ENCODE results near the gene OTUD4.

Gene OTUD4

DNA sequence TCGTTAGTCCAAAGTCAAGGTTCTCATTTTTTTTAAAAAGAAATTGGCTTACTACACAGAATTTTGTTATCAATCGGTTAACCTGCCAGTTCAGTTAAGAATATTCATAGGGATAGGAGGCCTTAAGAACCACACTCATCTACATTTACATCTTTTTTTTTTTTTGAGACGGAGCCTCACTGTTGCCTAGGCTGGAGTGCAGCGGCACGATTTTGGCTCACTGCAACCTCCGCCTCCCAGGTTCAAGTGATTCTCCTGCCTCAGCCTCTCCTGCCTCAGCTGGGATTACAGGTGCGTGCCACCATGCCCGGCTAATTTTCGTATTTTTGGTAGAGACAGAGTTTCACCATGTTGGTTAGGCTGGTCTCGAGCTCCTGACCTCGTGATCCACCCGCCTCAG, 48.5 kb downstream of the OTUD4 start:
- intact Hi-C loops (cut with DNase I; ENCODE audit: low total_unique reads) = no loop called here
- Histone ChIP-seq H3K36me3 (peaks cover 0 to 21% (median 3%) of the 10 kb centered on the region in 3 donors), H3K4me1 (peaks cover 0 to 11% (median 0%) of the 10 kb centered on the region in 4 donors), H3K9me3 (no peaks in the 10 kb centered on the region), H3K4me3 (no peak overlapping the region), H3K27ac (no peak overlapping the region), H3K27me3 (no peaks in the 10 kb centered on the region)
- TF ChIP-seq CTCF (IDR thresholded peaks at IDR 0.05) = no peak
- no peak for DNase-seq

DNA sequence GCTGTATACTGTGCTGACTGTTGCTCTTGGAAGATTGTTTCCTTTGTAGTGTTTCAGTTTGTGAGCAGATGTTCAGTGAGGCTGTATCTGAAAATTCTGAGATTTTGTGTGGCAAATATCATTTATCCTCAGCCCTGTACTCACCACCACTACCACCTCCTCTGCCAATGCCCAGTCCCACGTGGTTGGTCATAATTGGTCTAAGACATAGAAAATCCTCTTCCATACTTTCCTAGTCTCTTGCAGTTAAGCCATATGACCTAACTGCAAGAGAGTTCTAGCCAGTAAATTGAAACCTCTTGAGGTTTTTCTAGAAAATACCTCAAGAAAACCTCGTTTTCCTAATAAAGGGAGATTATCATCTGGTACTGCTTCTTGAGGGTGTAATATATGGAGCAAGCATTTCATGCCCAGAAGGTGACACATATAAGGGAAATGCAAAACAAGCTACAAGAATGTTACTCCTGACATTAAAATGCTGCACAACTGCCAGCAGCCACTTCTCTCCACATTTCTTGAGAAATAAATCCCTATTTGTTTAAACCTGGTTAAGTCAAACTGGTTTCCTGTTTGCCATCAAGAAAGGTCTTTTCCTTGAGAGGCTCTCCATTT, 49.5 kb downstream of the OTUD4 start:
- intact Hi-C loops (cut with DNase I; ENCODE audit: low total_unique reads) = no loop called here
- Histone ChIP-seq H3K27ac (peak overlapping the region in 1 of 2 donors; percentile 36), H3K4me3 (no peak overlapping the region), H3K36me3 (peaks cover 8 to 28% (median 13%) of the 10 kb centered on the region in 3 donors), H3K27me3 (no peaks in the 10 kb centered on the region), H3K4me1 (peaks cover 0 to 11% (median 0%) of the 10 kb centered on the region in 4 donors), H3K9me3 (no peaks in the 10 kb centered on the region)
- TF ChIP-seq CTCF (IDR thresholded peaks at IDR 0.05) = no peak
- DNase-seq = no peak

GRCh38 chr4:145130130-145130529, 50.3 kb downstream of the OTUD4 start:
- H3K4me1 ChIP-seq = peaks cover 0 to 11% (median 0%) of the 10 kb centered on the region in 4 donors
- no peak for TF ChIP-seq CTCF (IDR thresholded peaks at IDR 0.05)
- H3K4me3 ChIP-seq = no peak overlapping the region
- DNase-seq = no peak
- H3K9me3 ChIP-seq = no peaks in the 10 kb centered on the region
- H3K27me3 ChIP-seq = no peaks in the 10 kb centered on the region
- H3K36me3 ChIP-seq = peaks cover 16 to 36% (median 20%) of the 10 kb centered on the region in 3 donors
- no peak overlapping the region for H3K27ac ChIP-seq
- intact Hi-C loops (cut with DNase I; ENCODE audit: low total_unique reads) = no loop called here

GRCh38 chr4:145125396-145125795, 55.0 kb downstream of the OTUD4 start:
- no peak for TF ChIP-seq CTCF (IDR thresholded peaks at IDR 0.05)
- peaks cover 42 to 81% (median 63%) of the 10 kb centered on the region in 3 donors for H3K36me3 ChIP-seq
- H3K9me3 ChIP-seq = no peaks in the 10 kb centered on the region
- DNase-seq = no peak
- no peak overlapping the region for H3K27ac ChIP-seq
- no peaks in the 10 kb centered on the region for H3K27me3 ChIP-seq
- intact Hi-C loops (cut with DNase I; ENCODE audit: low total_unique reads) = no loop called here
- H3K4me3 ChIP-seq = no peak overlapping the region
- no peaks in the 10 kb centered on the region for H3K4me1 ChIP-seq

- Histone ChIP-seq H3K9me3 (no peaks in the 10 kb centered on the region), H3K4me1 (peaks cover 0 to 6% (median 0%) of the 10 kb centered on the region in 4 donors), H3K36me3 (peaks cover 79 to 82% (median 80%) of the 10 kb centered on the region in 3 donors), H3K4me3 (no peak overlapping the region), H3K27ac (no peak overlapping the region), H3K27me3 (no peaks in the 10 kb centered on the region)
- DNase-seq = no peak
- intact Hi-C loops (cut with DNase I; ENCODE audit: low total_unique reads) = loop anchor here (10.0 kb wide), 1 partner anchor 67 kb away; no protein-coding TSS in a partner anchor
- TF ChIP-seq CTCF (IDR thresholded peaks at IDR 0.05) = no peak
These were observed 72.3 kb downstream of the OTUD4 start for GRCh38 chr4:145108128-145108527.

Data from tibial artery (tissue), 4 donors.